GM12874 (cell line): ENCODE results near the gene REN.

Experiments
- CTCF ChIP-seq: IDR thresholded peaks from 2 replicates; pipeline ENCODE4 v1.5.1; 2011; ENCODE audit warnings: low read depth, mild to moderate bottlenecking, control low read depth, low read length, moderate library complexity; ENCODE audit not compliant: insufficient read depth

REN gene

GRCh38 chr1:204108312-204109141 is 57.6 kb downstream of the REN start:
- TF ChIP-seq CTCF, result no peak

DNA sequence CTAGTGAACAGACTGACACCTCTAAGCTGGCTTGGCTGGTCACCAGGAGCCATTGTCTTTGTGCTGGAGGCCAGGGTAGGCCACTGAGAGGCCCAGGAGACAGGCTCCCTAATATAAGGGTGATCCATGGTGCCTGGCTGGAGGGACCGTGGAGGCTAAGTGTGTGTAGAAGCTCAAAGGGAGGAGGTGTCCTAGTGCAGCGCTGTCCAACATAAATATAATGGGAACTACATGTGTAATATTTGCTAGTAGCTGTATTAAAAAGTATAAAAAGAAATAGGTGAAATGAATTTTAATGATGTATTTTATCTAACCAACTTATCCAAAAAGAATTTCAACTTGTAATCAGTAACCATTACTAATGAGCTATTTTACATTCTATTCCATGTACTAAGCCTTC is 58.2 kb downstream of the REN start:
- TF ChIP-seq CTCF, result no peak

DNA sequence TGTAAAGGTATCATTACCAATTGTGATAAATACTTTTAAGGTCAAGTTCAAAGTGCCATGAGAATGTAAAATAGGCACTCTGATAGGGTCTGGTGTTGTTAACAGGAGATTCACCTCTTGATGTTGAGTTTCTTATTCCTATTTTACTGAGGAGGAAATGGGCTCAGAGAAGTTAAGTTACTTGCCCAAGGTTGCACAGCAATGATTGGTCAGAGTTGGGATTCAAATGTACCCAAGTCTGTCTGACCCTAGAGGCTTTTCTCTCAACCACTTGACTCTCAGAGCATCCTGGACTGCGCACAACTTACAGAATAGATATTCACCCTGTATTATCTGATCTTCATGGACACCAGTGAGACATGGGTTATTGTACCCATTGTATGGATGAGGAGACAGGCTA is 59.3 kb downstream of the REN start:
- TF ChIP-seq CTCF, result no peak

DNA sequence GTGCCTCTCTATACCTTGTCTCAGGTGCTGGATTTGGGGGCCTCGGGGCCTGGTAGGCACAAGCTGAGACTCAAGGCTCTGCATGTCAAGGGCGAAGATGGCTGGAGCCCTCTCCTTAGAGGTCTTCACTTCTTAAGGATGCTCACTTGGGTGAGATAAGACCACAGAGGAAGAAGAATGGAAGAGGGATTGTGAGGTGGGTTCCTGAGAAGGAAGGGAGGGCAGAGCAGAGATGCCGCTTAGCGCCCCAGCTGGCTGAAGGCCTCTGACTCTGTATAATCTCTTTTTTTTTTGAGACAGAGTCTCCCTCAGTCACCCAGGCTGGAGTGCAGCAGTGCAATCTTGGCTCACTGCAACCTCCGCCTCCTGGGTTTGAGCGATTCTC is 61.0 kb downstream of the REN start:
- no peak for TF ChIP-seq CTCF
